CD4-positive, alpha-beta T cell treated with Interleukin-17A for 4 hours (primary cell): ENCODE results near the gene DRAP1.

Source experiments
- DNase-seq: peaks from one replicate; pipeline ENCODE4 v3.0.0-alpha.2; 2020; ENCODE audit warnings: mixed read lengths

DRAP1 gene

DNA sequence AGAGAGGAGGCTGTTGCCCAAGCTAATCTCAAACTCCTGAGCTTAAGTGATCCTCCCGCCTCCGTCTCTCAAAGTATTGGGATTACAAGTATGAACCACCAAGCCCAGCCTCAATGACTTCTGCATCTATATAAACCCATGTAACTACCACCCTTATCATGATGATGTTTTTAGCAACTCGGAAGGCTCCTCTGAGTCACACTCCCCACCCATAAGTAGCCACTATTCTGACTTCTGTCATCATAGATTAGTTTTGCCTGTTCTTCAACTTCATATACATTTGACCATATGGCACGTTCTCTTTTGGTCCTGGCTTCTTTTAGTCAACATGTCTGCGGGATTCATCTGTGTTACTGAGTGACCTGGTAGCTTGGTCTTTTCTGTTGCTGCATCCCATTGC lies 12.6 kb upstream of the DRAP1 start:
- DNase-seq: no peak

DNA sequence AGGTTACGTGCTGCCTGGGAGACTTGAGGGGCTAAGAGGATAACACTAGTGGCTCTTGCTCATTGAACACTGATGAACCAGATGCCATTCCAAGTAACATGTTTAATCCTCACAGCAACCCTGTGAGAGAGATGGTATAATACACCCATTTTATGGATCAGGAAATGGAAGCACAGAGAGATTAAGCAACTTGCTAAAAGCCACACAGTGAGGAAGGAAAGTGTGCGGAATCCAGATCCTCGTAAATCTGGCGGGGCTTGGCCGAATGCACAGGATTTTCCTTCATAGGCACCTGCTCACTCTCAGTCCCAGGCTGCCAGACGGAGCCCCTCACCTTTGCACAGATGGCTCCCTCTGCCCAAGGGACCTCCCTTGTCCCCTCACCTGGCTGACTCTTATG lies 11.3 kb upstream of the DRAP1 start:
- DNase-seq: no peak

DNA sequence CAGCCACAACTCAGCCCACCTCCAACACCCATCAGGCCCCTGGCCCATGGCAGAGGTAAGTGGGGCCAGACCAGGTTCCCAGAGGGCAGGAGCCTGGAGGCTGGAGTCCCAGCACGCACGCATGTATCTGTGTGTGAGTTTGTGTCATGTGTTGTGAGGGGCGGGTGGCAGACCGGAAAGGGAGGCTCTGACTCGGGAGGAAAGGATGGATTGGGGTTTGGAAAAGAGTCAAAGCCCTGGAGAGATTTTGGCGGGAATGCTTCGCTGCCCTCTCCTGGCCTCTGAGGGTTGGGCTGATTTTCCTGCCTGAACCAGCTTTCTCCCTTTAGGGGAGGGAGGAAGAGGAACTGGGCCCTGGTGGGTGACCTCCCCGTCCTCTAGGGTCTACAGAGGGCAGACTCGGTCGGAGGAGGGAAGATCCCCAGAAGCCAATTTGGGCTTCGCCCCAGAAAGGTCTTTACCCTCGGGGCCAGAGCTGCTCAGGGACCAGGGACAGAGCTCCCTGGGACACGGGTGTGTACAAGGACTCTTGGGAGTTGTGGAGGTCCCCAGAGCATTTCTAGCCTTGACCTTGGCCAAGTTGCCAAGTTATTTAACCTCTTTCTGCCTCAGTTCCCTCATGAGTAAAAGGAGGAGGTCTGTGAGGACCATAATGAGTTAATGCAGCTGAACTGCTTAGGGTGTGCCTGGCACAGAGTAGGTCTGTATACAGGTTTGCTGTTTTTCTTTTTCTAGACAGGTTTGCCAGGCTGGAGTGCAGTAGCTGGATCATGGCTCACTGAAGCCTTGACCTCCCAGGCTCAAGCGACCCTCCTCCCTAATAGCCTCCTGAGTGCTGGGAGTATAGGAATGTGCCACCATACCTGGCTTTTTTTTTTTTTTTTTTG lies 7.3 kb upstream of the DRAP1 start:
- DNase-seq: no peak

DNA sequence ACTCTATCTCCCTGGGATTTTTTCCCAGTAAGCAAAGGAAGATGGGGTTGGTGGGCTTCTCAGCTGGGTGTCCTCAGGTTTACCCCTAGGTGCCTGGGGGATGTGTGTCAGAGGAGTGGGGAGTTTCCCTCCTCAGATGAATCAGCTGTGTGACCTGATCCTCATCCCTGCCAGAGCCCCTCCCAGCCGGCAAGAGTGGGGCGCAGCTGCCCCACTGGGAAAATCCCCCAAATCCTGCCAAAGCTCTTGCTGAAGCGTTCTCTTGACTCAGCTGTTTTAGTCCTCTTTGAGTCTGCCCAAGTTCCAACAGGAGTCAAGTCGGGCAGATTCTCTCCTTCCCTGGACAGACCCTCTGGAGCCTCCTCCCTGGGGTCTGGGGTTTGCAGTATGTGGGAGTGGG lies 6.4 kb upstream of the DRAP1 start:
- no peak for DNase-seq

DNA sequence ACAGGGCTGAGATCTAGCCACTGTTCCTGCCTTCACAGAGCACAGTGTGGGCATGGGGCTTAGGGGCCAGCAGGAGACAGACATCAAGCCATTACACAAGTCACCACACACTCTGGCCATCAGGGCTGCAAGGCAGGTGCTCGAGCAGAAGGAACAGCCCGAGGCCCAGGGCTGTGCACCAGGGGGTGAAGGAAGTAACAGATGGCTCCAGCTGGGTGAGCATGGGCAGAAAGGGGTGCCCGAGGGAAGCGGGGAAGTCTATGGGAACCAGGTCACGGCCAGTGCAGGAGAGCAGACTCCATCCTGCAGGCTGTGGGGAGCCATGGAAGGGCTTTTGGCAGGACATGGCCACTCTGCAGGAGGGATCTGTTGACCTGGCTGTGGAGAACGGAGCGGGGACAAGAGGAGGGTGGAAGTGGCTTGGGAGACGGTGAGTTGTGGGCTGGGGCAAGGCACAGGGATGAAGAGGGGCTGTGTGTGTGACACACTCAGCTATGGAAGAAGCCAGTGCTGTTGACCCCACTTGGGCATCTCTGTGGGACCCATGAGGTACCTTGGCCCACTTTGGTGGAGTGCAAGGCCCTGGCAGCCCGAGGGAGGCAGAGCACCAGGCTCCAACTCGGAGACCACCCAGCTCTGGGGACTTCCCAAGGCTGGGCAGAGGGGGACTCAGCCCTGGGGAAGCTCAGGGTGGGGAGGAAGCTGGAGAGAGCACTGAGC lies 4.0 kb upstream of the DRAP1 start:
- DNase-seq: no peak

DNA sequence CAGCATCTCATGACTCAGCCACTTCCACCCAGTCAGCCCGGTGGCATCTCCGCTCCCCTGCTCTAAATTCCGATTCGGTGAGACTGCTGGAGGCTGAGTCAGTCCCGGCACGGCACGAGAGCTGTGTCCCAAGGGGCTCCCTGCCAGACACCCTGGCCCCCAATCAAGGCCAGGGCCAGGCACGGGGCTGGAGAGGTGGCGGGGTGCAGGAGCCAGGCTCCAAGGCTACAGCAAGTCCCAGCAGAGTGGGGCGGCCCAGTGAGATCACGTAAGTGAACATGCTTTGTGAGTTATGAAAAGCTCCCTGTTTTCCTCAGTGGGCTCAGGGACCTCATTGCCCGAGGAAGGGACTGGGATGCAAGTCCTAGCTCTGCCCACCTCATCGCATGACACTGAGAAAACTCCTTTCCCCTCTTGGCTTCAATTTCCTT lies 3.4 kb upstream of the DRAP1 start:
- DNase-seq: peak; percentile 39

DNA sequence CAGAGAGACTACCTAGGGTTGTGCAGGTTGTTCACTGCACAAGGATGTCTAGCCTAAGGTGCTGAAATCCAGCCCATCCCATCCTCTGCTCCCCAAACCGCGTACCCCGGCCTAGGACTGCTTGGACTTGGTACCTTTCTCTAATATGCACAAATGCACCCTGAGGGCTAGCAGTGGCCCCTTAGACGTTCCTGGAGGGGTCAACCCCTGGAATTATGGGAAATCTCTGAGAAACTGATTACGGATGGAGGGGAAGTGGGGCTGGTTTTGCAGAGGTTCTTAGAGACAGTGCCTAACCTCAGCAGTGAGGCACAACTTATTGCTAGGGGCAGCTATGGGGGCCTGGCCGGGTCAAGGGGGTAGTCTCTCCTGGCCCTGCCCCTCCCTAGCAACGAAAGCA lies 2.8 kb upstream of the DRAP1 start:
- DNase-seq: no peak

DNA sequence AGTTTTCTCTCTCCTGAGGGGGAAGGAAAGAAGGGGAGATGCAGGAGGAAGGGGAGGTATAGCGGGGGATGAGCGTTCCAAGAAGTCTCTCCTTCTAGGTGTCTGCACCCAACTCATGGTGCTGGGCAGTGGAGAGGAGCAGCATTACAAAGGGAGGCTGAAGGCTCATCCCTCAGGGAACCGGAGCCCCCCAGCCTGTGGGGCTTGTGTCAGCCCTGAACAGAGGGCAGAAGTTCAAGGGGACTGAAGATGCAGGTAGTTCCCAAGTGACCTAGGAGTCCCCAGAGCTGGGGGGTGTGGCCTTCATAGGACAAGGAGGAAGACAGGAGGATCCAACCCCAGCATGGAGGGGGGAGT lies 2.2 kb upstream of the DRAP1 start:
- no peak for DNase-seq

DNA sequence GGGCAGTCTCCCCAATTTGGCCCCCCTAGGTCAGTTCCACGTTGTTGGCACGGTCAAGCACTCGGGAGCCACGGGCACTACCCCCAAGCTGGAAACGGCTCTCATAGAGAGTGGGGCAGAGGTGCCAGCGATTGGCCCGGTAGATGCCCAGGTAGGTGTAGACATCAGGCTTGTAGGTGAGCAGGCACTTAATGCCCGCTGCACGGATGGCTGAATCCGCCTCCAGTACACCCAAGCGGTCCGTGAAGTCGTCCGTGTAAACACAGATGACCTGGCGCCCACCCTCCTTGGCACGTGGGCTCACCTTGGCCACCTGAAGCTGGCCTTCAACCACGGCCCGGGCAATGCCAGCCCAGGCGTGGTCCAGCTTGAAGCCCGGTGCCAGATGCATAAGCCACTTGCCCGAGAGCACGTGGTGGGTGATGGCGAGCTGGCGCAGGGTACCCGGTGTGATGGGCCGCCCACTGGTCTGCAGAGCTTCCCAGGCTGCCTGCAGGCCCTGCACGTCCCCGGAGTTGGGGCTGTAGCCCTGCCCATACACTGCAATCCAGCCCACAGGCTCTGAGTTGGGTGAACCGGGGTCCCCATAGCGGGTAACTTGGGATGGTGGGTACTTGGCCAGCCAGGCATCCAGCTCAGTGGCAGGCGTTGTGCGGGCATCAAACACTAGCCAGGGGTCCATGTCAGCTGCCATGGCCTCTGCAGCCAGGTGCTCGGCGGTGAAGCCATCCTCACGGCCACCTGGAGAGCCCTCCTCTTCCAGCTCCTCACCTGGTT lies 1.6 kb upstream of the DRAP1 start:
- no peak for DNase-seq

DNA sequence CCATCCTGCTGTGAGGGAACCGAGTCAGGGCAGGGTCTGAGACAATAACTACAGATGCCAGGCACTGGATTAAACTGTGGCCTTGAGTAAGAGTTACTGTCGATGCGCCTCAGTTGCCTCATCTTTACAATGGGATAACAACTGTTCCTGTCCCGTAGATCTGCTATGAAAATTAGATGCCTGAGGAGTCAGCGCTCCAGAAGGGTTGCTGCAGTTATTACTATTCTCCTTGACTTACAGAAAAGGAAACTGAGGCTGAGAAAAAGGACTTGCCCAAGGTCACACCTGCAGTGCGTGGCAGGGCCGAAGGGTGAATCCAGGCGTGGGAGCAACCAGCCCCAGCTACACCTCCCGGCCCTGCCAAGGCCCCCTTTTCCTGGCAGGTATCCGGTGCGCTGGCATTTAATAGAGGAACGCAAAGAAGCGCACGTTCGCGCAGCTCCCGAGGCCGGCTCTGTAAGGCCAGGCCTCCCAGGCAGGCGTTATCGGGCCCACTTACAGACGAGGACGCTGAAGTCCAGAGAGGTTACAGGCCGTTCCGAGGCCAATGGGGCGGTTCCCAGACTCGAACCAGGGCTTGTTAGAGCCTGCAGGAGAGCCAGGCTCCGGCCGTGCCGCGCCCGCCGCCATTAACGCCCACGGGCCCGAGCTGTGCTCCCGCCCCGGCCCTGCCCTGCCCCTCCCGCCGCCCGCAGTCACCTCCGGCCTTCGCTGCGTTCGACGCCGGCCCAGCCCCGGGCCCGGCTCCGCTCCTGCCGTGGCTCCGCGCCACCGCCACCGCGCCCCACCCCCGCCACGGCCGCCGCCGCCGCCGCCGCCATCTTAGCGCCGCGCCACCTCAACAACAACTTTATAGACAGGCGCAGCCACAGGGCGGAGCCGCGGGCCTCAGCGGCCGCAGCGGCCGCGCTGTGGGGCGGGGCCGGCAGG lies 750 bp upstream of the DRAP1 start, which contains the start of gene C11orf68:
Gene C11orf68, minus strand, starts transcription at position 852 of the 930 bp plus-strand sequence. Its CDS starts 31 bp downstream, at position 821.
- no peak for DNase-seq

DNA sequence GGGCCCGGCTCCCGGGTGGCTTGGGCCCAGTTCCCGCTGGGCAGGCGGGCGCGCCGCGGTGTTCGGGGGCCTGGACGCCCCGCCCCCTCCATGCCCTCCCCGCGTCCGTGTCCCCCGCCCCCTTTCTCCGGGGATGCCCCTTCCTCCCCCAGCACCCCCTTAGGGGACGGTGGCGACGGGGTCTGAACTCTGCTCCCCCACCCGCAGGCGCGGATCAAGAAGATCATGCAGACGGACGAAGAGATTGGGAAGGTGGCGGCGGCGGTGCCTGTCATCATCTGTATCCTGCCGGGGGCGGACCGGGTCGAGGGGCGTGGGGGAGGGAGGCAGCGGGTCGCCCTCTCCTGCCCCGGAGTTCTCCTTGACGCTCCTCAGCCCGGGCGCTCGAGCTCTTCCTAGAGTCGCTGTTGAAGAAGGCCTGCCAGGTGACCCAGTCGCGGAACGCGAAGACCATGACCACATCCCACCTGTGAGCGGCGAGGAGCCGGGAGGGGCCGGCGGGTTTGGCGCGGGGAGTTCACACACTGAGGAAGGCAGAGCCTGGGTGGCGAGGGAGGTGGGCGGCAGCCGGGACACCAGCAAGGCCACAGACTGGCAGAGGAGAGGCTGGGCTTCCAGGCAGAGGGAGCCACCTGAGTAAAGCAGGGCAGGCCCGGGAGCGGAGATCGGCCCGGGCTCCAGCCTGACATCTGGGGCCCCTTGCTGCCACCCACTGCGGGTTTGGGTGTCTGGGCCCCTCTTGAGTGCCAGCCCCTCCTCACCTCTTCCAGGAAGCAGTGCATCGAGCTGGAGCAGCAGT lies 546 bp downstream of the DRAP1 start:
- DNase-seq: peak; percentile 70

DNA sequence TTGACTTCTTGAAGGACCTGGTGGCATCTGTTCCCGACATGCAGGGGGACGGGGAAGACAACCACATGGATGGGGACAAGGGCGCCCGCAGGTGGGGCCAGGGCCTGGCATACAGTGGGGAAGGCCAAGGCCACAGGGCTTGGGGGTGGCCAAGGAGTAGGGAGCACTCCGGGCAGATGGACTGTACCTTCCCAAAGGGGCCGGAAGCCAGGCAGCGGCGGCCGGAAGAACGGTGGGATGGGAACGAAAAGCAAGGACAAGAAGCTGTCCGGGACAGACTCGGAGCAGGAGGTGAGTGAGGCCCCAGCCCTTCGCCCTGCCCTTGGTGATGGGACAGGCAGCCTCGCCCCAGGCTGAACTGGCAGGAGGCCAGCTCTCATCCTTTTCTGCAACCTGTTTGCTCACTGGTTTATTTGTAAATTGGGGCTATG lies 1.2 kb downstream of the DRAP1 start:
- DNase-seq: no peak

DNA sequence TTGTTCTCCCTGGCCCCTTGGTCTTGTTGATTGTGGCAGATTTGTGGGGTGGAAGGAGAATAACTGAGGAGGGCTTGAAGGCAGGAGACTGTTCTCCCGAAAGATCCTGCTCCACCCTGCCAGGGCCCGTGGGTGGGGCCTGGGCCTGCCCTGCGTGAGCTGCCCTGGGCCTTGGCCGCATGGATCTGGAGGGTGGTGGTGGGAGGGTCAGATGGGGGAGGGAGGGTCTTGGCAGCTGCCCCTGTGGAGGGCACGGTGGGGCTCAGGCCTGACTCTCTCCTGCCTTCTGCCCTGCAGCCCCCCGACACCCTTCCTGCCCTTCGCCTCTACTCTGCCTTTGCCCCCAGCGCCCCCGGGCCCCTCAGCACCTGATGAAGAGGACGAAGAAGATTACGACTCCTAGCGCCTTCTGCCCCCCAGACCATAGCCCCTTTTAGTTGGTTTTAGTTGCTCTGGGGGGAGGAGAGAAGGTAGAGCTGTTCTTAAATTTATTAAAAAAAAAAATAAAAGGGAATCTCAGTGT lies 1.9 kb downstream of the DRAP1 start:
- DNase-seq: no peak

DNA sequence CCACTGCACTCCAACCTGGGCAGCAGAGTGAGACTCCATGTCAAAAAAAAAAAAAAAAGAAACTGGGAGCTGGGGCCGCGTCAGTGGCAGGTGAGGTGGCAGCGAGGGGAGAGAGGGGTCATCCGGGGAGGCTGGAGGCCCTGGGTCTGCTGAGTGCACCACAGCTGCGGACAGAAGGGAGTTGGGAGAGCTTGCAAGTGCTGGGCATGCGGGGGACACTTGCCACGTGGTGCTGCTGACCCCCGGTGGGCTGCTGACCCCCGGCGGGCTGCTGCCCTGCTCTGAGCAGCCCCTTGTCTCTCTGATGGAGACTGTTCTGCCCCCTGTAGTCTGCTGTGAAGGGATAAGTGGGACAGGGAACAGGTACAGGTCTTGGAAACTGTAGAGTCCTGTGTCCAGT lies 2.6 kb downstream of the DRAP1 start:
- DNase-seq: no peak

DNA sequence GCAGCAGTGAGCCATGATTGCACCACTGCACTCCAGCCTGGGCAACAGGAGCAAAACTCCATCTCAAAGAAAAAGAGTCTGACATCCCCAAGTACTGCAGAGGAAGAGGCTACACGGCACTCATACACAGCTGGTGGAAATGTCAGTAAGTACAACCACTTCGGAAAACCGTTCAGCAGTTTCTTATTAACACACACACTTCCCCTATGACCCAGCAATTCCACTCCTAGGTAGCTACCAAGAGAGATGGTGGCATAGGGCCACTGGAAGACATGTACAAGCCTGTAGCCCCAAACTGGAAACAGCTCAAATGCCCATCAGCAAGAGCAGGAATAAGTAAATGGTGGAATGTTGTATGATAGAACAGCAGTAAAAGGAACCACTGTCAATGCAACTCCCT lies 3.3 kb downstream of the DRAP1 start:
- no peak for DNase-seq

DNA sequence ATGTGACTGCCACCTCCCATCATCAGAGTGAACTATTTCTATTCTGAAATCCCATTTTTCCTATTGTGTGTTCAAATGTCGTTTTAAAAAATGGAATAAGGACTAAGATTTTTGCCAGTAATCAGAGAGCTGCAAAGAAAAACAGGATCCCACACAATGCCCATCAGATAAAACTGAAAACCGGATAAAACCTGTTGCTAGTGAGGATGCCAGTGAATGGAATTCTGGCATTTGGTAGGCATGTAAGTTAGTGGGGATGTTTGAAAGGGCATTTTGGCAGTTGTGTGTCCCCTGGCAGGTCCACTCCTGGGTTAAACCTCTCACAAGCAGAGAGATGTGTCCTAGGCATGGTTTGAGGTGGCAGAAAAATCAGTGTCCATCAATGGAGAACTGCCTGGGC lies 6.2 kb downstream of the DRAP1 start:
- no peak for DNase-seq

DNA sequence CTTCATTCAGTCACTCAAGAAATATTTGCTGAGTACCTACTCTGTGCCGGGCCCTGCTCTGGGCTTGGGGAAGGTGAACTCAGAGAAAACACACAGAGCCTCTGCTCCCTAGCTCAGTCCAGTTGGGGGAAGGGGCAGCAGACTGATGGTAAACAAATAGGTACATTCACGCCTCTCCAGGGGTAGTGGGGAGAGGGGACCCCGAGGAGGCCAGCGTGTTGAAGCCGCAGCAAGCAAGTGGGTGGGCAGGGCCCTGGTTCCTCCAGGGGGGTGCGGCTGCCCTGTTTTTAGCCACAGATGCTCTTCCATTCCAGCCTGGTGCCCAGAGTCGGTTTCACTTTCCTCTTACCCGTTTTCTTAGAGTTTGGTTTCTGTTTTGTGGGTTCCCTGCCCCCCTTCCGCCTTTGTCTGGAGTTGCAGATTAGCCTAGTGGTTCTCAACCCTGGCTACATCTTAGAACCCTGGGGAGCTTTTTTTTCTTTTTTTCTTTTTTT lies 8.7 kb downstream of the DRAP1 start:
- peak; percentile 87 for DNase-seq

DNA sequence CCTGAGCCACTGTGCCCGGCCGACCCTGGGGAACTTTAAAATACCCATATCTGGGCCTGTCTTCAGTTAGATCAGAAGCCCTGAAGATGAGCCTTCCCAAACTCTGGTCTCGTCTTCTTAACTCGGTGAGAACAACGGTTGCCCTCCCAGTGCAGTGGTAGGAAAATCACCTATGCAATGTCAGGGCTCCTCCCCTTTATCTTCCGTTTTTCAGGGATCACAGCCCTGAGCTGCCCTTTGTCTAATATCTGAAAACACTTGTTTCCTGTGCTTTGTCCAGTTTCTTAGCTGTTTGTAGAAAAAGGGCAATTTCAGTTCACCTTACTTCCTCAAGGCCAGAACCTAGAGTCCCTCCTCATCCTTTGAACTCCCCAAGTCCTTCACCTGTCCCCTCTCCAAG lies 9.4 kb downstream of the DRAP1 start:
- DNase-seq: peak; percentile 17

DNA sequence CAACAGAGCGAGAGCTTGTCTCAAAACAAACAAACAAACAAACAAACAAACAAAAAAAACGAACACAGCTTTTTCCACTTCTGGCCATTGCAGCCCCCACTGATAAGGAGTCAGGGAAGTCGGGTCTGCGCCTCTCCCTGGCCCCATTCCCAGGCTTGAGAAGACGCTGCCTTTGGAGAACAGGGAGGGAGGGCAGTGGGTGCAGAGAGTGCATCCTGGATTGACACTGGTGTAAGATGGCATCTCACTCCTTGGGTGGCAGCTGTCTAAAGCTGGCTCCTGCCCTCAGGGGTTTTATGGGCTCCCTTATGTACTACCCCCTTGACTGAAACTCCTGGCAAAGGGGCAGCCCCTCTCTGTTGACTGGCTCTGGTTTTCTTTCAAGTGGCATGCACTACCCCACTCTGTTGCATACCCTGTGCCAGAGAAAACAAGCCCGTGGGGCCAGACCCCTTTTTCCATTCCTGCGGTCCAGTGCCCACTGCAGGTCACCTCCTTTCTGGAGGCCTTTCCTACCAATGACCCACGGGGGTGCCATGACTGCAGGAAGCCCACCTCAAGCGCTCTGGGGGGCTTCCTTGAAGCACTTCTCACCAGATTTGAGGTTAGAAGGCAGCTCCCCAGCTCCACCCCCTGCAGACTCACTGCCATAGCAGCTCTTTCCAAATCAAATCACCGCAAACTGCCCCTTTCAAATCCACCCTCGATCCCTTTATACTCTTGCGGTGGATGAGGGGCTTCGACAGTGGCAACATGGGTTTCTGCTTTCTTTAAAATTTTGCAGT lies 12.7 kb downstream of the DRAP1 start:
- DNase-seq: no peak

DNA sequence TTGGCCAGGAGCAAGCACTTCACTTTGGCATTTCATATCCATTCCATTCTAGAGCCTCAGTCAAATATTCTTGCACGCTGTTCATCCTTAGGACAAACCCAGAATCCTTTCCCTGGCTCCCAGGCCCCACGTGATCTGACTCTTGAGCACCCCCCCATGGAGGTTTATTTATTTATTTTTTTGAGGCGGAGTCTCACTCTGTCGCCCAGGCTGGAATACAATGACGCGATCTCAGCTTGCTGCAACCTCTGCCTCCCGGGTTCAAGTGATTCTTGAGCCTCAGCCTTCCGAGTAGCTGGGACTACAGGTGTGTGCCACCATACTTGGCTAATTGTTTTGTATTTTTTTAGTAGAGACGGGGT lies 13.3 kb downstream of the DRAP1 start:
- DNase-seq: no peak
